Measurements from ENCODE around the gene GATA5.

DNA sequence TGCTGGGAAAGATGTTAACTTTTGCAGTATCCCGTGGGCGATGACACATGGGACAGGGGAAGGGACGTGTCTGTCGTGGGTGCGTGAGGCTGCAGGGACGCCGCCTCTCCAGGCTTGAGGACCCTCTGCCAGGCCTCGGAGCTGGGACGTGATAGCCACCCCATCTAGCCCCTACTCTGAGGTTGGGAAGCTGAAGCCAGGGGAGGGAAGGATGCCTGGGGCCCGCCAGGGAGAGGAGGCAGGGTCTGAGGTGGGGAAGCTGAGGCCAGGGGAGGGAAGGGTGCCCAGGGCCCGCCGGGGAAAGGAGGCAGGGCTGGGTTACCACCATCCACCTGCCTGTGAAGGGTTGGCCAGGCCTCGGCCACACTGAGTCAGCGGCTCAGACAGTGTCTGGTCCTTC, 38.2 kb upstream of the GATA5 start:
- TF ChIP-seq, protein P1, sequence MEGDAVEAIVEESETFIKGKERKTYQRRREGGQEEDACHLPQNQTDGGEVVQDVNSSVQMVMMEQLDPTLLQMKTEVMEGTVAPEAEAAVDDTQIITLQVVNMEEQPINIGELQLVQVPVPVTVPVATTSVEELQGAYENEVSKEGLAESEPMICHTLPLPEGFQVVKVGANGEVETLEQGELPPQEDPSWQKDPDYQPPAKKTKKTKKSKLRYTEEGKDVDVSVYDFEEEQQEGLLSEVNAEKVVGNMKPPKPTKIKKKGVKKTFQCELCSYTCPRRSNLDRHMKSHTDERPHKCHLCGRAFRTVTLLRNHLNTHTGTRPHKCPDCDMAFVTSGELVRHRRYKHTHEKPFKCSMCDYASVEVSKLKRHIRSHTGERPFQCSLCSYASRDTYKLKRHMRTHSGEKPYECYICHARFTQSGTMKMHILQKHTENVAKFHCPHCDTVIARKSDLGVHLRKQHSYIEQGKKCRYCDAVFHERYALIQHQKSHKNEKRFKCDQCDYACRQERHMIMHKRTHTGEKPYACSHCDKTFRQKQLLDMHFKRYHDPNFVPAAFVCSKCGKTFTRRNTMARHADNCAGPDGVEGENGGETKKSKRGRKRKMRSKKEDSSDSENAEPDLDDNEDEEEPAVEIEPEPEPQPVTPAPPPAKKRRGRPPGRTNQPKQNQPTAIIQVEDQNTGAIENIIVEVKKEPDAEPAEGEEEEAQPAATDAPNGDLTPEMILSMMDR (IDR thresholded peaks at IDR 0.05): no peak
- no peak for TF ChIP-seq POLR2A (IDR thresholded peaks at IDR 0.05)

Measured in ovary (tissue), 3 donors.